Neutrophil (primary cell): ENCODE results near the gene SLITRK5.

Experiments
- H3K27ac ChIP-seq: fragments of 200-600 bp; sonication (generic); 2 replicates; pipeline ENCODE4 v1.5.1; 2016; ENCODE audit warnings: mild to moderate bottlenecking, moderate library complexity
- H3K27me3 ChIP-seq: fragments of 200-600 bp; sonication (generic); 2 replicates; pipeline ENCODE4 v1.6.0; 2016; ENCODE audit warnings: mild to moderate bottlenecking
- H3K36me3 ChIP-seq: fragments of 200-600 bp; sonication (generic); 2 replicates; pipeline ENCODE4 v1.5.1; 2017
- H3K4me1 ChIP-seq, 2 experiments: fragments of 200-600 bp in 1 of 2; sonication (generic) in 1 of 2; 1 replicate in 1 of 2; 2 replicates in 1 of 2; pipeline versions ENCODE4 v1.5.1 to v1.6.1; 2013 to 2016; ENCODE audit warnings: low read depth in 1 of 2, low read length in 1 of 2, mild to moderate bottlenecking in 1 of 2, moderate library complexity in 1 of 2; ENCODE audit not compliant: control insufficient read depth in 1 of 2, insufficient read depth in 1 of 2
- H3K4me3 ChIP-seq, 2 experiments: fragments of 200-600 bp in 1 of 2; sonication (generic) in 1 of 2; 1 replicate in 1 of 2; 2 replicates in 1 of 2; pipeline ENCODE4 v1.5.1; 2013 to 2016; ENCODE audit warnings: low read depth in 1 of 2, low read length in 1 of 2, mild to moderate bottlenecking in 1 of 2, moderate library complexity in 1 of 2
- H3K9me3 ChIP-seq: fragments of 200-600 bp; sonication (generic); 2 replicates; pipeline ENCODE4 v1.5.1; 2016
- TF ChIP-seq, protein P1 (sequence below): fragments of 200-600 bp; sonication (generic); IDR thresholded peaks from 2 replicates; pipeline ENCODE4 v1.5.1; 2016; ENCODE audit warnings: antibody characterized with exemption

The SLITRK5 gene

DNA sequence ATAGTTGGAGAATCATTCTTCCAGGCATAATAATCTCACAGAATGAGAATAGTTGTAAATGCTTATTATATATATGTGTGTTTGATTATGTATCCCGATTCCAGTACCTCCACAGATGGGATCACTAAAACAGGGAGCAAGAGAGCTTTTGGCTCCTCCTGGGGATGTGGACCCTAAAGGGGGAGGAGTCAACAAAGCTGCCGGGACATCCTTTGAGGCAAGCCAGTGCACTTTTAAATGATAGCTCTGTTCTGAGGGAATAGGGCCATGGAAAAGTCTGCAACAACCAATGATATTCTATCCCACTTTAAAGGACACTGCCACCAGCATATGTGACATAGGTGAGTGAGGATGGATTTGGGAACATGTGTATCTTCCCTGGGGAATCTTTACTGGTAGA lies 40.8 kb downstream of the SLITRK5 start:
- TF ChIP-seq, protein P1, sequence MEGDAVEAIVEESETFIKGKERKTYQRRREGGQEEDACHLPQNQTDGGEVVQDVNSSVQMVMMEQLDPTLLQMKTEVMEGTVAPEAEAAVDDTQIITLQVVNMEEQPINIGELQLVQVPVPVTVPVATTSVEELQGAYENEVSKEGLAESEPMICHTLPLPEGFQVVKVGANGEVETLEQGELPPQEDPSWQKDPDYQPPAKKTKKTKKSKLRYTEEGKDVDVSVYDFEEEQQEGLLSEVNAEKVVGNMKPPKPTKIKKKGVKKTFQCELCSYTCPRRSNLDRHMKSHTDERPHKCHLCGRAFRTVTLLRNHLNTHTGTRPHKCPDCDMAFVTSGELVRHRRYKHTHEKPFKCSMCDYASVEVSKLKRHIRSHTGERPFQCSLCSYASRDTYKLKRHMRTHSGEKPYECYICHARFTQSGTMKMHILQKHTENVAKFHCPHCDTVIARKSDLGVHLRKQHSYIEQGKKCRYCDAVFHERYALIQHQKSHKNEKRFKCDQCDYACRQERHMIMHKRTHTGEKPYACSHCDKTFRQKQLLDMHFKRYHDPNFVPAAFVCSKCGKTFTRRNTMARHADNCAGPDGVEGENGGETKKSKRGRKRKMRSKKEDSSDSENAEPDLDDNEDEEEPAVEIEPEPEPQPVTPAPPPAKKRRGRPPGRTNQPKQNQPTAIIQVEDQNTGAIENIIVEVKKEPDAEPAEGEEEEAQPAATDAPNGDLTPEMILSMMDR: no peak
- Histone ChIP-seq H3K27me3 (no peaks in the 10 kb centered on the region), H3K36me3 (no peaks in the 10 kb centered on the region)

More for the DNA sequence above, 40.8 kb downstream of the SLITRK5 start:
- Histone ChIP-seq H3K27ac (no peak overlapping the region), H3K9me3 (no peaks in the 10 kb centered on the region), H3K4me3 (no peak overlapping the region), H3K4me1 (no peaks in the 10 kb centered on the region)
